IMR-90 (cell line): ENCODE data around the gene SOX12. TPM values are rescaled to one million over a fixed set of nuclear protein-coding genes. Genes with fewer than 3 reads are reported as not detected.

Experiments used
- ATAC-seq: fragments of 200-7000 bp; cut with Tn5 transposase; 2 replicates; pipeline ENCODE4 v1.9.1; 2020; ENCODE audit warnings: low read depth, mild to moderate bottlenecking, moderate library complexity
- BruUV-seq: library from RNA; stranded (reverse); fragments of 400-500 nt; replicated peaks from 2 replicates; lab custom pipeline; 2021; lab: Mats Ljungman, UMichigan
- CTCF ChIA-PET: fragments of 300-600 bp; formaldehyde crosslinking; extraction: SDS; loops from one replicate; lab custom pipeline; 2021; ENCODE audit warnings: antibody characterized with exemption; lab: Yijun Ruan, JAX
- POLR2A ChIA-PET: fragments of 300-600 bp; sonication (Branson Sonifier 250); formaldehyde crosslinking; loops from one replicate; lab custom pipeline; 2022; ENCODE audit warnings: antibody characterized with exemption; ENCODE audit not compliant: unreplicated experiment; lab: Charles Lee
- DNase-seq: peaks from one replicate; pipeline ENCODE4 v3.0.0; 2013
- H2AFZ ChIP-seq: replicated peaks from 2 replicates; pipeline ENCODE3; 2013; ENCODE audit warnings: low read length, mild to moderate bottlenecking; ENCODE audit not compliant: poor library complexity
- H2AK5ac ChIP-seq: 2 replicates; pipeline ENCODE4 v1.6.1; 2013; ENCODE audit warnings: low read depth, low read length, inconsistent platforms
- H2AK9ac ChIP-seq: replicated peaks from 2 replicates; pipeline ENCODE3; 2013; ENCODE audit warnings: mild to moderate bottlenecking, low read depth, low read length, moderate library complexity; ENCODE audit not compliant: poor library complexity
- H2BK120ac ChIP-seq: 2 replicates; pipeline ENCODE4 v1.6.1; 2013; ENCODE audit warnings: low read depth, low read length, inconsistent platforms
- H2BK15ac ChIP-seq: 3 replicates; pipeline ENCODE4 v1.6.1; 2013; ENCODE audit warnings: low read depth, low read length, inconsistent platforms
- H2BK20ac ChIP-seq: 2 replicates; pipeline ENCODE4 v1.6.1; 2013; ENCODE audit warnings: low read depth, mild to moderate bottlenecking, inconsistent platforms, low read length, moderate library complexity
- H2BK5ac ChIP-seq: 2 replicates; pipeline ENCODE4 v1.6.1; 2013; ENCODE audit warnings: mild to moderate bottlenecking, low read depth, low read length, inconsistent platforms; ENCODE audit not compliant: poor library complexity, severe bottlenecking
- H3K14ac ChIP-seq: replicated peaks from 2 replicates; pipeline ENCODE4 v1.6.1; 2013; ENCODE audit warnings: low read depth, low read length, inconsistent platforms
- H3K18ac ChIP-seq: 2 replicates; pipeline ENCODE4 v1.6.1; 2013; ENCODE audit warnings: low read depth, low read length, control low read depth
- H3K23ac ChIP-seq: 2 replicates; pipeline ENCODE4 v1.6.1; 2013; ENCODE audit warnings: low read depth, low read length, inconsistent platforms
- H3K27ac ChIP-seq: 2 replicates; pipeline ENCODE4 v1.5.1; 2013; ENCODE audit warnings: mild to moderate bottlenecking, control low read depth, low read length; ENCODE audit not compliant: insufficient read depth
- H3K27me3 ChIP-seq: 2 replicates; pipeline ENCODE4 v1.6.1; 2013; ENCODE audit warnings: low read length; ENCODE audit not compliant: control insufficient read depth, insufficient read depth
- H3K36me3 ChIP-seq: 2 replicates; pipeline ENCODE4 v1.6.1; 2013; ENCODE audit warnings: low read length, mixed read lengths; ENCODE audit not compliant: control insufficient read depth, insufficient read depth
- H3K4ac ChIP-seq: 2 replicates; pipeline ENCODE4 v1.6.1; 2013; ENCODE audit warnings: low read depth, low read length, inconsistent platforms
- H3K4me1 ChIP-seq: 2 replicates; pipeline ENCODE4 v1.6.1; 2013; ENCODE audit warnings: low read length, mixed read lengths; ENCODE audit not compliant: control insufficient read depth, insufficient read depth
- H3K4me2 ChIP-seq: 2 replicates; pipeline ENCODE4 v1.6.1; 2013; ENCODE audit warnings: low read depth, mild to moderate bottlenecking, control low read depth, low read length, moderate library complexity
- H3K4me3 ChIP-seq: 2 replicates; pipeline ENCODE4 v1.5.1; 2013; ENCODE audit warnings: low read depth, mild to moderate bottlenecking, control low read depth, low read length, moderate library complexity; ENCODE audit not compliant: insufficient read depth
- H3K56ac ChIP-seq: 2 replicates; pipeline ENCODE4 v1.6.1; 2013; ENCODE audit warnings: low read length, inconsistent platforms; ENCODE audit not compliant: insufficient read depth; ENCODE audit errors: extremely low read depth
- H3K79me1 ChIP-seq, 2 experiments: 2 replicates each; pipeline ENCODE4 v1.6.1; 2013; ENCODE audit warnings: low read length in 2 of 2, inconsistent platforms in 1 of 2, low read depth in 1 of 2
- H3K9ac ChIP-seq: 2 replicates; pipeline ENCODE4 v1.6.1; 2013; ENCODE audit warnings: low read depth, low read length, control low read depth
- H3K9me1 ChIP-seq: 2 replicates; pipeline ENCODE4 v1.6.1; 2013; ENCODE audit warnings: low read length, inconsistent platforms; ENCODE audit not compliant: insufficient read depth
- H3K9me3 ChIP-seq: 2 replicates; pipeline ENCODE4 v1.6.1; 2013; ENCODE audit warnings: low read length; ENCODE audit not compliant: control insufficient read depth, insufficient read depth
- H4K20me1 ChIP-seq: 2 replicates; pipeline ENCODE4 v1.6.1; 2013; ENCODE audit warnings: low read length, inconsistent platforms; ENCODE audit not compliant: insufficient read depth
- H4K5ac ChIP-seq: 2 replicates; pipeline ENCODE4 v1.6.1; 2013; ENCODE audit warnings: mild to moderate bottlenecking, low read depth, low read length, control low read depth
- H4K8ac ChIP-seq, 2 experiments: 2 replicates each; pipeline ENCODE4 v1.6.1; 2013; ENCODE audit warnings: low read depth in 2 of 2, low read length in 2 of 2, control low read depth in 1 of 2, inconsistent platforms in 1 of 2
- H4K91ac ChIP-seq: 2 replicates; pipeline ENCODE4 v1.6.1; 2013; ENCODE audit warnings: low read depth, low read length, inconsistent platforms; ENCODE audit not compliant: insufficient read depth
- CTCF ChIP-seq: conservative IDR thresholded peaks from 2 replicates; pipeline ENCODE4 v1.5.1; 2012; ENCODE audit warnings: mild to moderate bottlenecking, low read depth, low read length, improper control_type of control experiment
- MAZ ChIP-seq: IDR thresholded peaks from 2 replicates; pipeline ENCODE4 v1.6.1; 2012; ENCODE audit warnings: low read depth, mild to moderate bottlenecking, low read length, improper control_type of control experiment, moderate library complexity, borderline replicate concordance
- WGBS, 2 experiments: methylation state at CpG; one replicate each; pipeline versions ENCODE4 v1.1.5 to v1.1.7; 2013; ENCODE audit warnings: missing lambda C conversion rate in 2 of 2; ENCODE audit not compliant: insufficient read length in 1 of 2; ENCODE audit errors: extremely low coverage in 2 of 2; 5-methylcytosine and 5-hydroxymethylcytosine counted together
- dilution Hi-C: fragments of 300-500 bp; cut with HindIII; formaldehyde crosslinking; loops from one replicate; pipeline ENCODE4 v1.14.3; 2018; ENCODE audit warnings: low sequenced_read_pairs; ENCODE audit not compliant: unreplicated experiment
- in situ Hi-C: fragments of 300-500 bp; cut with MboI; formaldehyde crosslinking; loops from 3 replicates; pipeline ENCODE4 v1.14.3; 2019; ENCODE audit warnings: low sequenced_read_pairs, inconsistent platforms, mixed read lengths
- intact Hi-C: fragments of 100-400 bp; cut with micrococcal nuclease; formaldehyde crosslinking; loops from 2 replicates; pipeline ENCODE4 v1.10.0; 2022
- polyA plus RNA-seq, 3 experiments: library from polyadenylated mRNA; depleted of rRNA; stranded (reverse); fragments of >200 nt; gene quantifications; 2 replicates each; pipeline ENCODE4 v1.2.3, GENCODE V29; 2012; ENCODE audit warnings: low replicate concordance in 1 of 3
- total RNA-seq: library from RNA; depleted of rRNA; stranded (reverse); fragments of >200 nt; gene quantifications from 2 replicates; pipeline ENCODE4 v1.2.3, GENCODE V29; 2012

The SOX12 gene
- total and polyA plus RNA-seq, 2 of the 4 experiments (the other 2 are of a cell fraction) = 1.1 to 6.2 TPM

- ChIA-PET CTCF (interaction anchor here (0.8 kb wide), 1 partner anchor 11 kb away, joined by 3 read pairs; no protein-coding TSS in a partner anchor), POLR2A (no interaction called here)
- Histone ChIP-seq H3K4ac (peak overlapping the region; percentile 94), H3K14ac (peak overlapping the region; percentile 95), H3K9me3 (no peaks in the 10 kb centered on the region), H3K9ac (peak overlapping the region; percentile 44), H4K91ac (peak overlapping the region; percentile 88), H3K9me1 (peaks cover 7% of the 10 kb centered on the region; the same call in 1 of the 2 replicates), H2AK9ac (peak overlapping the region; percentile 70), H3K18ac (peak overlapping the region; percentile 82), H3K4me3 (peak overlapping the region; percentile 41), H3K56ac (peak overlapping the region; percentile 75), H4K20me1 (no peaks in the 10 kb centered on the region), H2BK120ac (peak overlapping the region; percentile 93), H3K4me1 (peaks cover 9% of the 10 kb centered on the region), H3K79me1 (peaks cover 0 to 4% of the 10 kb centered on the region in 2 experiments; a peak in 1 of 4 replicates), H4K8ac (peak overlapping the region; percentile 45 to 85), H3K4me2 (peak overlapping the region; percentile 88), H2AFZ (peak overlapping the region; percentile 85), H3K23ac (peak overlapping the region; percentile 95), H2BK20ac (peak overlapping the region; percentile 75), H3K36me3 (no peaks in the 10 kb centered on the region), H3K27me3 (no peaks in the 10 kb centered on the region), H2AK5ac (peak overlapping the region; percentile 9; the same call in 1 of the 2 replicates), H4K5ac (peak overlapping the region; percentile 87), H2BK5ac (peak overlapping the region; percentile 94), H2BK15ac (peak overlapping the region; percentile 61; the same call in 2 of the 3 replicates), H3K27ac (peak overlapping the region; percentile 82)
- intact Hi-C loops = no loop called here
- peak; percentile 29 for DNase-seq
- no TSS peak for BruUV-seq
- WGBS, 2 experiments = no CpG with 5 or more reads among the region's 6 CpGs
- TF ChIP-seq CTCF (0 out of 2 replicates have a peak, but pooled peaks have one; percentile 10), MAZ (no peak)
- peak; percentile 6 for ATAC-seq
- in situ Hi-C loops = no loop called here
- dilution Hi-C loops = no loop called here
Measured at GRCh38 chr20:309306-309840, 16.0 kb upstream of the SOX12 start.
